Measurements from ENCODE around the gene NTPCR. TPM values are rescaled to one million over a fixed set of nuclear protein-coding genes. Genes with fewer than 3 reads are reported as not detected.

NTPCR gene
- total RNA-seq, 1 donor from 2014 or later, result 19.2 TPM

- Mint-ChIP-seq H3K27me3 (no peaks in the 10 kb centered on the region), H3K9me3 (peaks cover 6% of the 10 kb centered on the region), H3K36me3 (ENCODE audit: low read depth) (peaks cover 58% of the 10 kb centered on the region), H3K27ac (no peak overlapping the region), H3K4me3 (no peak overlapping the region), H3K4me1 (peaks cover 19% of the 10 kb centered on the region)
- CTCF ChIA-PET, result no interaction called here
- POLR2A ChIA-PET, result no interaction called here
- intact Hi-C loops (cut with micrococcal nuclease), result no loop called here
- ATAC-seq (ENCODE audit: low read depth), result no peak
- no peak for DNase-seq
- TF ChIP-seq CTCF (IDR thresholded peaks at IDR 0.05), result no peak
These were observed 12.6 kb downstream of the NTPCR start for GRCh38 chr1:232962761-232963745.

DNA sequence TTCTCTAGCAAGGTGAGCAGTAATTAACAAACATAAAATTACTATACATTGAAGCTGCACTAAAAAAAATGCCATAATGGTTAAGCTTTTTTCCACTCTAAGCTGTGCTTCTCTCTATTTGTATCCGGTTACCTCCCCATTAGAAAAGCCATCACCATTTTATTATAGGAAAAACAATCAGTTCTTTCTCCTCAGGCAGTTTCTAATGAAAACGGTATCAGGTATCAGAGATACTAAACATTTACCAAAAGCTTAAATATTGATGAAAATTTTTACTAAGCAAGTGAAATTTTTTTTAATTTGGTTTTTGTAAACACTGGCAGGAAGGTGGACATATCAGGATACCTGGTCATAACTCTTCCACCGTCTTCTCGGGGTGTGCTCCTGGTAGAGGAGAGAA, 14.2 kb downstream of the NTPCR start:
- ChIA-PET CTCF (no interaction called here), POLR2A (no interaction called here)
- peaks cover 59% of the 10 kb centered on the region for H3K36me3 Mint-ChIP-seq (ENCODE audit: low read depth)
- TF ChIP-seq CTCF (IDR thresholded peaks at IDR 0.05), result no peak
- H3K4me3 Mint-ChIP-seq, result no peak overlapping the region
- ATAC-seq (ENCODE audit: low read depth) (no peak), DNase-seq (no peak)
- H3K4me1 Mint-ChIP-seq, result peaks cover 19% of the 10 kb centered on the region
- intact Hi-C loops (cut with micrococcal nuclease), result no loop called here
- H3K27me3 Mint-ChIP-seq, result no peaks in the 10 kb centered on the region
- H3K9me3 Mint-ChIP-seq, result no peaks in the 10 kb centered on the region
- H3K27ac Mint-ChIP-seq, result no peak overlapping the region

DNA sequence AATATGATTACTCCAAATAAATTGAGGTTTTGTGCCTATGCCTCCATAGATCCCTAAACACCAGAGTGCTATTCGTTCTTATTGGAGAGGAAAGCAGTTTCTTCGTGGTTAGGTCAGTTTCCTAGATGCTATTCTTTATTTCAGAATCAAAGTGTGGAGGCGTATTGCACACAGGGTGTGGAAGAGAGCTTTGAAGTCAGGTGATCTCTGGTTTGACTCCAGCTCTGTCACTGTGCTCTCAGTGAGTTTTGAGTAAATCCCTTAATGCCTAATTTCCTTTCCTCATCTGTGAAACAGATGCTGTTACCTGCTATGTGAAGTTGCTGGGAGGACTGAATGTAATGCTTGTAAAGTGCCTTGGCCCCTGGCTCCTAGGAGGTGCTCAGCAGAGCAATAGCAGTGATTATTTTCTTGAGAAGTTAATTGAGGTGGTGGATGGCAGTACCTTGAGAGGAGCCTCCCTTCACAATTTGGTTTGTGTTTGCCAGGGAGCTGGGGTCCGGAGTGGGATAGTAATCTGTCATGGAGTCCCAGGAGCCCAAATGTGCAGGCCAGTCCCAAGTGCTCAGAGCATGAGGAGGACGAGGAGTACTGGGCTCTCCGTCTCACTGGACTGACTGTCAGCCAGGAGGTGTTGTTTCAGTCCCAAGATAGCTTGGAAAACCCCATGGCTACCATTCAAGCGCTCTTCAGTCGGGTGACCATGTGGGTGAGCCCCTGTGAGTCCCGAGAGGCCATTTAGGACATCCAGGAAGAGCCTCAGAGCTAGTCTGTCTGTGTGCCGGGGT, 14.9 kb downstream of the NTPCR start:
- TF ChIP-seq CTCF (IDR thresholded peaks at IDR 0.05), result no peak
- Mint-ChIP-seq H3K36me3 (ENCODE audit: low read depth) (peaks cover 63% of the 10 kb centered on the region), H3K4me3 (no peak overlapping the region), H3K27me3 (no peaks in the 10 kb centered on the region), H3K9me3 (no peaks in the 10 kb centered on the region), H3K4me1 (peaks cover 19% of the 10 kb centered on the region), H3K27ac (no peak overlapping the region)
- POLR2A ChIA-PET, result no interaction called here
- intact Hi-C loops (cut with micrococcal nuclease), result no loop called here
- CTCF ChIA-PET, result no interaction called here
- ATAC-seq (ENCODE audit: low read depth), result no peak
- no peak for DNase-seq

DNA sequence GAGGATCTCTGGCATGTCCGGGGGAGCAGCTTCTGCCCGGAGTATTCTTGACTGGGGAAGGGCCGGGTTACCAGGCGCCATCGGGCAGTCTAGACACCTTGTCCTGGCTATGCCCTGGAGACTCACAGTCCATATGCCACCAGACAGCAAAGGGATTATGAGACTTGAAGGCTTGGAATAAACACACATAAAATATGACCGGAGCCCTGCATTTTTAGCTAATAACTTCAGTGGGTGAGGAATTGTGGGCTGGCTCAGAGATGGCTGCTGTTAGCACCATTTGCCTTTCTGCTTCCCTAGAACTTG, 15.5 kb downstream of the NTPCR start:
- H3K36me3 Mint-ChIP-seq (ENCODE audit: low read depth), result peaks cover 66% of the 10 kb centered on the region

More for the DNA sequence above, 15.5 kb downstream of the NTPCR start:
- TF ChIP-seq CTCF (IDR thresholded peaks at IDR 0.05), result no peak
- intact Hi-C loops (cut with micrococcal nuclease), result no loop called here
- H3K4me1 Mint-ChIP-seq, result peaks cover 19% of the 10 kb centered on the region
- ChIA-PET CTCF (no interaction called here), POLR2A (interaction anchor here (0.6 kb wide), 1 partner anchor 15 kb away, joined by 4 read pairs; no protein-coding TSS in a partner anchor)
- ATAC-seq (ENCODE audit: low read depth) (no peak), DNase-seq (no peak)
- H3K9me3 Mint-ChIP-seq, result no peaks in the 10 kb centered on the region
- no peak overlapping the region for H3K27ac Mint-ChIP-seq
- H3K27me3 Mint-ChIP-seq, result no peaks in the 10 kb centered on the region
- no peak overlapping the region for H3K4me3 Mint-ChIP-seq

Data from activated B cell treated with CpG ODN at 0.5 μM for 24 hours (primary cell).